Measurements from ENCODE around the gene ATRNL1. TPM values are rescaled to one million over a fixed set of nuclear protein-coding genes. Genes with fewer than 3 reads are reported as not detected.

ATRNL1 gene
- total RNA-seq, 1 experiment from 2014 or later: 1.3 TPM

GRCh38 chr10:115883372-115883771 lies 790.2 kb downstream of the ATRNL1 start:
- intact Hi-C loops (cut with micrococcal nuclease): no loop called here
- H3K79me2 ChIP-seq (ENCODE audit: insufficient read depth, low read length): no peaks in the 10 kb centered on the region
- no peak overlapping the region for H3K4me2 ChIP-seq (ENCODE audit: low read length)
- ChIA-PET POLR2A (no interaction called here), RAD21 (ENCODE audit: low non-redundant PET in 1 of 2, low total read pairs in 2 of 2, uncharacterized antibody in 2 of 2, unreplicated experiment in 2 of 2) (no interaction called here), CTCF (no interaction called here)
- BruUV-seq (replicated peaks): no TSS peak
- H3K4me1 ChIP-seq (ENCODE audit: control insufficient read depth in 1 of 2, insufficient read depth in 2 of 2, low read length in 2 of 2): no peaks in the 10 kb centered on the region
- DNase-seq (ENCODE audit: low read depth, low spot score) (no peak), ATAC-seq (no peak)
- TF ChIP-seq ELF1 (IDR thresholded peaks at IDR 0.05; ENCODE audit: borderline replicate concordance, low read depth) (no peak), ATF3 (IDR thresholded peaks at IDR 0.05) (no peak), CEBPB (IDR thresholded peaks at IDR 0.05; ENCODE audit: low read depth) (no peak), CTCF (IDR thresholded peaks at IDR 0.05 in 2 of 3, conservative IDR thresholded peaks at IDR 0.05 in 1 of 3; ENCODE audit: borderline replicate concordance in 1 of 3, insufficient read depth in 1 of 3, low read depth in 2 of 3, low read length in 2 of 3) (no peak), ZBTB33 (IDR thresholded peaks at IDR 0.05; ENCODE audit: extremely low read depth, insufficient replicate concordance, low read length) (no peak), POLR2AphosphoS5 (IDR thresholded peaks at IDR 0.05; ENCODE audit: low read depth, low read length) (no peak), EGR1 (IDR thresholded peaks at IDR 0.05; ENCODE audit: low read depth) (no peak), YY1 (IDR thresholded peaks at IDR 0.05; ENCODE audit: extremely low read depth, insufficient replicate concordance, low read depth, low read length) (no peak), MAX (IDR thresholded peaks at IDR 0.05) (no peak), CBX3 (IDR thresholded peaks at IDR 0.05; ENCODE audit: low read depth) (no peak), EZH2phosphoT487 (IDR thresholded peaks at IDR 0.05; ENCODE audit: borderline replicate concordance) (no peak), RAD21 (IDR thresholded peaks at IDR 0.05; ENCODE audit: low read depth) (no peak), JUND (IDR thresholded peaks at IDR 0.05) (no peak), ZNF274 (IDR thresholded peaks at IDR 0.05; ENCODE audit: low read depth, low read length) (no peak), REST (IDR thresholded peaks at IDR 0.05; ENCODE audit: low read depth) (no peak), POLR2A (IDR thresholded peaks at IDR 0.05; ENCODE audit: borderline replicate concordance, extremely low read depth, insufficient read depth, insufficient read length) (no peak), EZH2 (IDR thresholded peaks at IDR 0.05) (no peak)
- H3K9me2 ChIP-seq (ENCODE audit: insufficient read depth): no peaks in the 10 kb centered on the region
- H2AFZ ChIP-seq (ENCODE audit: low read depth, low read length, poor library complexity, severe bottlenecking): no peak overlapping the region
- H3K27me3 ChIP-seq (ENCODE audit: insufficient read depth, low read length): peaks cover 46% of the 10 kb centered on the region
- no peaks in the 10 kb centered on the region for H4K20me1 ChIP-seq (ENCODE audit: insufficient read depth)
- H3K36me3 ChIP-seq (ENCODE audit: control insufficient read depth in 1 of 2, insufficient read depth in 2 of 2, low read length in 2 of 2): no peaks in the 10 kb centered on the region
- H3K9ac ChIP-seq (ENCODE audit: low read length): no peak overlapping the region
- no peak overlapping the region for H3K4me3 ChIP-seq (replicated peaks in 1 of 2; ENCODE audit: low read depth in 1 of 2, low read length in 2 of 2)
- no peak overlapping the region for H3K27ac ChIP-seq (ENCODE audit: low read depth, low read length)
- H3K9me3 ChIP-seq (ENCODE audit: control insufficient read depth in 1 of 2, insufficient read depth in 1 of 2, low read depth in 1 of 2, low read length in 2 of 2): no peaks in the 10 kb centered on the region
